ENCODE data around the gene RBFOX2. TPM values are rescaled to one million over a fixed set of nuclear protein-coding genes. Genes with fewer than 3 reads are reported as not detected.

The RBFOX2 gene
- polyA plus RNA-seq, 2 of the 4 experiments (the other 2 are of a cell fraction), result 30.3 to 77.7 TPM

DNA sequence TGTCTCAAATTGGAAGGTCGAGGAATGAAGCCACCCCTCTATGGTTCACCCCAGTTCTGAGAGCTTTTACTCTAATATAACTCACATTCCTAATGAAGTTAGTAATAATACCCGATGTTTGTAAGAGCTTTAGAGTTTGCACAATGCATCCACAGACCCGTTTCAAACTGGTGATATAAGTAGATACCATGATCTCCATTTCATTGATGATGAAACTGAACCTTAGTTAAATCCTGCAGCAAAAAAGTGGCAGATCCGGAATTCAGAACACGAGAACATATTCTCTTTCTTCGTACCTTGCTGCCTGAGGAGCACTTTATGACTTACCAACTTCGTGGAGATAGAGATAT is 757 bp upstream of the RBFOX2 start:
- POLR2A ChIA-PET, result interaction anchor here (0.8 to 2.5 kb wide), 10 partner anchors 10 to 399 kb away, joined by 3 to 27 read pairs (median 4); no protein-coding TSS in a partner anchor

DNA sequence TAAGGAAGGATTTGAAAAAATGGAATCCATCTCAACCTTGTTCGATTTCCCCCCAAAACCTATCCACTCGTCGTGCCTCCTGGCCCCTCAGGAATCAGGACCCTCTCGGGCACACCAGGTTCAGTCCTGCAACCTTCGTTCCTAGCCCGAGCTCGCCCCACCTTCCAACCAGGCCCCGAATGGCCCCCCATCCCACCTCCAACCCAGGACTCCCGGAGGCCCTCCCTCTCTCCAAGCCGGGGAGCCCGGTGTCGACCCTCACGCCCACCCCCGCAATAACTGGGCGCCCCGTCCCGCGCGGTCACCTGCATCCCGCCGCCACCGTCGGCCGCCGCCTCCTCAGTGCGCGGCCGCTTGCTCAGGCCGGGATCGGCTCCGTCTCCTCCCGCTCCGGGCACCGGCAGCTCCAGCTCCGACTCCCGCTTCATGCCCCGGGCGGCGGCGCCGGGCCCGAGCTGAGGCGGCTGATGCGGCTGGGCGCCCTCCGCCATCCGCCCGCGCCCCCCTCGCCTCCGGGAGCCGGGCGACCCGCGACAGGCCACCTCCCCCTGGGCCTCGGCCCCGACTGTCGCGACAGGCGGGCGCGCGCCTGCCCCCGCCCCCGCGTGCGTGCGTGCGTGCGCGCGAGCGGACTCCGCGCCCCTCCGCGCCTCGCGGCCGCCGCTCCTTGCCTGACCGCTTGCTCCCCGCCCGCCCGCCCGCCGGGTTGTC is 534 bp downstream of the RBFOX2 start:
- FAIRE-seq, result no peak
- WGBS (ENCODE audit: missing lambda C conversion rate), result 15% methylated on average over 3 of the region's 87 CpGs

More for the DNA sequence above, 757 bp upstream of the RBFOX2 start:
- DNase-seq (ENCODE audit: low read depth in 1 of 2, low spot score in 1 of 2), result no peak
- peaks cover 12% of the 10 kb centered on the region; the same call in 2 of the 3 replicates for H3K4me1 ChIP-seq
- FAIRE-seq, result no peak
- H3K4me3 ChIP-seq, result peak overlapping the region; percentile 98
- H3K27ac ChIP-seq, result peak overlapping the region; percentile 94 to 99
- no peaks in the 10 kb centered on the region for H3K9me3 ChIP-seq
- peak overlapping the region; percentile 87 for H3K4me2 ChIP-seq
- 25% methylated on average over 7 of the region's 7 CpGs for WGBS (ENCODE audit: missing lambda C conversion rate)
- no peak for ATAC-seq
- TF ChIP-seq FOSL2 (IDR thresholded peaks at IDR 0.05), result no peak
- no peak for TF ChIP-seq FOSL2 (CRISPR knock-in tag; IDR thresholded peaks at IDR 0.05)
- no peak for TF ChIP-seq HES2 (IDR thresholded peaks at IDR 0.05)
- no peak for TF ChIP-seq RFX5 (IDR thresholded peaks at IDR 0.05)
- CTCF ChIA-PET, result interaction anchor here (0.6 to 6.9 kb wide), 5 partner anchors 9 to 108 kb away, joined by 3 to 41 read pairs (median 3); no protein-coding TSS in a partner anchor

GRCh38 chr22:36027579-36027934 is 1.1 kb downstream of the RBFOX2 start:
- FAIRE-seq (no peak), ATAC-seq (0 out of 6 replicates have a peak, but pooled peaks of 1 of the 2 experiments have one; percentile 8), DNase-seq (ENCODE audit: low read depth in 1 of 2, low spot score in 1 of 2) (peak in 1 of 2 experiments; percentile 13)
- WGBS (ENCODE audit: missing lambda C conversion rate), result 2% methylated on average over 7 of the region's 7 CpGs
- peak overlapping the region; percentile 94 to 99 for H3K27ac ChIP-seq
- POLR2A ChIA-PET, result interaction anchor here (0.6 to 2.5 kb wide), 2 partner anchors 38 to 96 kb away, joined by 3 to 27 read pairs; no protein-coding TSS in a partner anchor
- H3K4me2 ChIP-seq, result peak overlapping the region; percentile 93
- H3K4me3 ChIP-seq, result peak overlapping the region; percentile 98
- no peaks in the 10 kb centered on the region for H3K9me3 ChIP-seq
- peaks cover 12% of the 10 kb centered on the region; the same call in 2 of the 3 replicates for H3K4me1 ChIP-seq
- CTCF ChIA-PET, result interaction anchor here (1.0 to 6.9 kb wide), 5 partner anchors 10 to 102 kb away, joined by 3 to 41 read pairs (median 3); no protein-coding TSS in a partner anchor
- TF ChIP-seq CTCF (IDR thresholded peaks at IDR 0.05) (no peak), POLR2A (IDR thresholded peaks at IDR 0.05; ENCODE audit: low read length) (no peak), CHD2 (IDR thresholded peaks at IDR 0.05; ENCODE audit: low read length, partially characterized antibody) (no peak), BHLHE40 (IDR thresholded peaks at IDR 0.05; ENCODE audit: low read depth, low read length) (no peak), ATOH8 (CRISPR knock-in tag; IDR thresholded peaks at IDR 0.05; ENCODE audit: low read depth) (no peak), RFX5 (IDR thresholded peaks at IDR 0.05) (no peak), RNF2 (IDR thresholded peaks at IDR 0.05; ENCODE audit: borderline replicate concordance, low read depth) (no peak), NPAS2 (CRISPR knock-in tag; IDR thresholded peaks at IDR 0.05; ENCODE audit: borderline replicate concordance) (no peak), MYC (IDR thresholded peaks at IDR 0.05; ENCODE audit: borderline replicate concordance, low read length) (no peak), ZC3H11A (IDR thresholded peaks at IDR 0.05) (no peak), HOXB13 (CRISPR knock-in tag; IDR thresholded peaks at IDR 0.05; ENCODE audit: low read depth) (no peak)

More for the DNA sequence above, 534 bp downstream of the RBFOX2 start:
- Histone ChIP-seq H3K4me1 (peaks cover 12% of the 10 kb centered on the region; the same call in 2 of the 3 replicates), H3K9me3 (no peaks in the 10 kb centered on the region), H3K27ac (peak overlapping the region; percentile 94 to 99), H3K4me2 (peak overlapping the region; percentile 93), H3K4me3 (peak overlapping the region; percentile 98)
- TF ChIP-seq EHMT2 (IDR thresholded peaks at IDR 0.05; ENCODE audit: low read depth) (no peak), POLR2AphosphoS2 (conservative IDR thresholded peaks at IDR 0.05; ENCODE audit: low read length) (no peak), FOXS1 (CRISPR knock-in tag; IDR thresholded peaks at IDR 0.05) (no peak), CTCF (IDR thresholded peaks at IDR 0.05) (no peak), SREBF2 (IDR thresholded peaks at IDR 0.05) (no peak), MAX (IDR thresholded peaks at IDR 0.05) (no peak), HOXB13 (CRISPR knock-in tag; IDR thresholded peaks at IDR 0.05; ENCODE audit: low read depth) (no peak), ELK1 (IDR thresholded peaks at IDR 0.05; ENCODE audit: low read depth, low read length) (no peak), RAD21 (conservative IDR thresholded peaks at IDR 0.05 in 1 of 2, IDR thresholded peaks at IDR 0.05 in 1 of 2) (no peak), MYC (IDR thresholded peaks at IDR 0.05; ENCODE audit: borderline replicate concordance, low read length) (no peak), HDAC2 (IDR thresholded peaks at IDR 0.05) (no peak), EHF (CRISPR knock-in tag; IDR thresholded peaks at IDR 0.05) (no peak), ESRRA (IDR thresholded peaks at IDR 0.05; ENCODE audit: borderline replicate concordance, low read length) (no peak)
- ChIA-PET POLR2A (interaction anchor here (0.6 to 2.5 kb wide), 12 partner anchors 11 to 401 kb away, joined by 3 to 27 read pairs (median 5); no protein-coding TSS in a partner anchor), CTCF (interaction anchor here (1.0 to 6.9 kb wide), 2 partner anchors 38 to 103 kb away, joined by 3 to 41 read pairs; no protein-coding TSS in a partner anchor)
- DNase-seq (ENCODE audit: low read depth in 1 of 2, low spot score in 1 of 2) (peak in 1 of 2 experiments; percentile 45), ATAC-seq (peak in 1 of 2 experiments; percentile 70; a peak in 3 of 6 replicates)
